Upper lobe of left lung (tissue), 6 donors: ENCODE data around the gene MAMLD1. TPM values are rescaled to one million over a fixed set of nuclear protein-coding genes. Genes with fewer than 3 reads are reported as not detected.

Experiments used
- ATAC-seq, 2 donors: fragments of 200-7000 bp; cut with Tn5 transposase; one replicate each; pipeline ENCODE4 v1.9.1; 2022; ENCODE audit warnings: mild to moderate bottlenecking in 2 of 2, moderate library complexity in 2 of 2; ENCODE audit not compliant: low FRiP score in 2 of 2
- DNase-seq, 2 donors: peaks; one replicate each; pipeline ENCODE4 v3.0.0-alpha.2; 2019 to 2020
- H3K27ac ChIP-seq, 4 donors: fragments of 200-600 bp; sonication (generic); one replicate each; pipeline ENCODE4 v1.5.1; 2016 to 2019
- H3K27me3 ChIP-seq, 4 donors: fragments of 200-600 bp; sonication (generic); one replicate each; pipeline ENCODE4 v1.5.1; 2017 to 2019
- H3K36me3 ChIP-seq, 4 donors: fragments of 200-600 bp; sonication (generic); one replicate each; pipeline ENCODE4 v1.5.1; 2016 to 2019
- H3K4me1 ChIP-seq, 4 donors: fragments of 200-600 bp; sonication (generic); one replicate each; pipeline ENCODE4 v1.5.1; 2018 to 2019
- H3K4me3 ChIP-seq, 4 donors: fragments of 200-600 bp; sonication (generic); one replicate each; pipeline ENCODE4 v1.5.1; 2017 to 2019; ENCODE audit warnings: mild to moderate bottlenecking in 2 of 4, moderate library complexity in 1 of 4
- H3K9me3 ChIP-seq, 4 donors: fragments of 200-600 bp; sonication (generic); one replicate each; pipeline ENCODE4 v1.5.1; 2018 to 2019
- CTCF ChIP-seq, 6 experiments: fragments of 450-650 bp in 4 of 6; fragments of 200-600 bp in 2 of 6; sonication (generic) in 2 of 6; IDR thresholded peaks; one replicate each; pipeline ENCODE4 v1.5.1; 2016 to 2019; ENCODE audit warnings: antibody characterized with exemption in 6 of 6
- EP300 ChIP-seq, 4 donors: sonication (generic); formaldehyde crosslinking; IDR thresholded peaks; one replicate each; pipeline ENCODE4 v1.5.1; 2017; ENCODE audit warnings: antibody characterized with exemption in 4 of 4, control low read depth in 2 of 4
- POLR2A ChIP-seq, 4 donors: fragments of 450-650 bp; IDR thresholded peaks; one replicate each; pipeline ENCODE4 v1.5.1; 2016 to 2017; ENCODE audit warnings: antibody characterized with exemption in 4 of 4, mild to moderate bottlenecking in 2 of 4
- POLR2AphosphoS5 ChIP-seq, 2 donors: sonication (generic); formaldehyde crosslinking; IDR thresholded peaks; one replicate each; pipeline ENCODE4 v1.5.1; 2017; ENCODE audit warnings: antibody characterized with exemption in 2 of 2
- WGBS, 2 donors: methylation state at CpG; one replicate each; pipeline ENCODE4 v1.1.5; 2017 to 2018; 5-methylcytosine and 5-hydroxymethylcytosine counted together
- total RNA-seq, 6 donors: library from RNA; depleted of rRNA in 4 of 6; stranded (reverse); fragments of >200 nt in 4 of 6; gene quantifications; one replicate each; pipeline versions ENCODE4 v1.1.0 to v1.2.1, GENCODE V29; 2016 to 2021
- donor health status: DM: no; HTN: no; CAD: no; lungs with moderate emphysema.
- donor health status: DM: no; HTN: yes; CAD: no; lungs with severe emphysema.

MAMLD1 gene
- total RNA-seq, 6 donors from 2014 or later: 1.1 to 7.8 (median 3.7) TPM

- Histone ChIP-seq H3K9me3 (no peaks in the 10 kb centered on the region), H3K27ac (peak overlapping the region; percentile 75 to 85 (median 84)), H3K4me3 (peak overlapping the region in 3 of 4 donors; percentile 44 to 67 (median 59)), H3K4me1 (peaks cover 3 to 31% (median 9%) of the 10 kb centered on the region in 4 donors), H3K27me3 (peaks cover 0 to 15% (median 0%) of the 10 kb centered on the region in 4 donors), H3K36me3 (no peaks in the 10 kb centered on the region)
- TF ChIP-seq POLR2AphosphoS5 (IDR thresholded peaks at IDR 0.05) (no peak), POLR2A (IDR thresholded peaks at IDR 0.05) (no peak), CTCF (IDR thresholded peaks at IDR 0.05) (no peak)
- DNase-seq (peak in 1 of 2 donors; percentile 47), ATAC-seq (peak in 1 of 2 donors; percentile 51)
- 6 to 36% methylated on average over 24 of the region's 24 CpGs for WGBS, 2 donors
Observed at GRCh38 chrX:150365990-150366911, 3.1 kb downstream of the MAMLD1 start.

- H3K9me3 ChIP-seq: no peaks in the 10 kb centered on the region
- 15 to 35% methylated on average over 5 of the region's 5 CpGs for WGBS, 2 donors
- H3K27ac ChIP-seq: peak overlapping the region; percentile 75 to 85 (median 84)
- H3K27me3 ChIP-seq: peaks cover 0 to 10% (median 0%) of the 10 kb centered on the region in 4 donors
- peaks cover 0 to 23% (median under 1%) of the 10 kb centered on the region in 4 donors for H3K4me1 ChIP-seq
- no peaks in the 10 kb centered on the region for H3K36me3 ChIP-seq
- no peak for TF ChIP-seq POLR2AphosphoS5 (IDR thresholded peaks at IDR 0.05)
- H3K4me3 ChIP-seq: peak overlapping the region in 3 of 4 donors; percentile 44 to 67 (median 59)
- DNase-seq (no peak), ATAC-seq (no peak)
Observed at GRCh38 chrX:150366951-150367545, 3.9 kb downstream of the MAMLD1 start.

- no peaks in the 10 kb centered on the region for H3K27me3 ChIP-seq
- ATAC-seq (no peak), DNase-seq (no peak)
- no peaks in the 10 kb centered on the region for H3K36me3 ChIP-seq
- no peaks in the 10 kb centered on the region for H3K9me3 ChIP-seq
- TF ChIP-seq POLR2AphosphoS5 (IDR thresholded peaks at IDR 0.05): no peak
- no peak for TF ChIP-seq CTCF (IDR thresholded peaks at IDR 0.05)
- no peak for TF ChIP-seq POLR2A (IDR thresholded peaks at IDR 0.05)
- TF ChIP-seq EP300 (IDR thresholded peaks at IDR 0.05): no peak
- 58 to 80% methylated on average over 3 to 5 of the region's 5 CpGs for WGBS, 2 donors
- H3K27ac ChIP-seq: no peak overlapping the region
- H3K4me3 ChIP-seq: no peak overlapping the region
- H3K4me1 ChIP-seq: peaks cover 0 to 5% (median 0%) of the 10 kb centered on the region in 4 donors
Observed at GRCh38 chrX:150370589-150371312, 7.6 kb downstream of the MAMLD1 start.

DNA sequence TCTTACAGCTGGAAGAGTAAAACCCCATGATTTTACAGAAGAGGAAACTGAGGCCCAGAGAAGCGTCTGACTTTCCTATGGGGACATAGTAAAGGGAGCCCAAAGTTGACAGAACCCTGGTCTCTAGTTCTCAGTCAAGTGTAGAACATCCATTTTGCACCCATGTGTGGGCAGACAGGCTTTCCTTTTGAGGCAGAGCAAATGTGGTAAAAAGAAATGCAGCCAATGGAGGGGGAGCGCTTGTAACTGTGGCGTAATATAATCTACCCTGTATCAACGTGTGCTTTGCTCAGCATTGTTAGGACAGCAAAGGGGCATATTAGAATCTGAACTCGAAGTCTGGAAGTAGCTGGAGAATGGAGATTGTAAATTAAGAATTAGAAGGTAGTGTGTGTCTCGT, 8.8 kb downstream of the MAMLD1 start:
- Histone ChIP-seq H3K27me3 (no peaks in the 10 kb centered on the region), H3K4me1 (no peaks in the 10 kb centered on the region), H3K4me3 (no peak overlapping the region), H3K27ac (no peak overlapping the region), H3K36me3 (no peaks in the 10 kb centered on the region), H3K9me3 (no peaks in the 10 kb centered on the region)
- TF ChIP-seq POLR2A (IDR thresholded peaks at IDR 0.05) (no peak), EP300 (IDR thresholded peaks at IDR 0.05) (no peak), POLR2AphosphoS5 (IDR thresholded peaks at IDR 0.05) (no peak), CTCF (IDR thresholded peaks at IDR 0.05) (no peak)
- WGBS, 2 donors: 75% methylated on average over 6 of the region's 6 CpGs
- DNase-seq: no peak
- no peak for ATAC-seq

- Histone ChIP-seq H3K9me3 (no peaks in the 10 kb centered on the region), H3K4me1 (no peaks in the 10 kb centered on the region), H3K4me3 (no peak overlapping the region), H3K27ac (no peak overlapping the region), H3K36me3 (no peaks in the 10 kb centered on the region), H3K27me3 (no peaks in the 10 kb centered on the region)
- ATAC-seq (no peak), DNase-seq (no peak)
- TF ChIP-seq POLR2A (IDR thresholded peaks at IDR 0.05): no peak
- no peak for TF ChIP-seq EP300 (IDR thresholded peaks at IDR 0.05)
- TF ChIP-seq CTCF (IDR thresholded peaks at IDR 0.05): no peak
- no peak for TF ChIP-seq POLR2AphosphoS5 (IDR thresholded peaks at IDR 0.05)
- 74 to 75% methylated on average over 8 of the region's 8 CpGs for WGBS, 2 donors
Observed at GRCh38 chrX:150372280-150372679, 9.2 kb downstream of the MAMLD1 start.
